ENCODE data around the gene CACNA1A.
"Not testable (repeated sequence)": the region's sequence is repeated elsewhere in the genome, so short reads cannot be mapped to it uniquely, and the experiment has no call there.

CACNA1A gene

DNA sequence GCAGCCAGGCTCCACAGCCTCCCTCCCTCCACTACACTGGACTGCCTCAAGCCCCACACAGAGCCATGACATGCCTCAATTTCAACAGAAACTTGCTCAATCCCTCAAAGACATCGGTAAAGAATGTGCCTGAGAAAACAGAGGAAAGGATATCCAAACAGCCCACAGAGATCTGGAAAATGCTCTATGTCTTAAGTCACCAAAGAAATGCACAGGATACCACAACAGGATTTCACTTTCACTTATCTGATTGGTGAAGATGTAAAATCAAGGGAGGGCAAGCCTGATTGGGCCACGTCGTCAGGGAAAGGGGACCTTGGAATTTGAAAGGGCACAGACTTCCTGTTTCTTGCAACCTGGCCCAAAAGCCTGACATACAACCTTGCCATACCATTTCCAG, 14.2 kb downstream of the CACNA1A start:
- no peak for DNase-seq

DNA sequence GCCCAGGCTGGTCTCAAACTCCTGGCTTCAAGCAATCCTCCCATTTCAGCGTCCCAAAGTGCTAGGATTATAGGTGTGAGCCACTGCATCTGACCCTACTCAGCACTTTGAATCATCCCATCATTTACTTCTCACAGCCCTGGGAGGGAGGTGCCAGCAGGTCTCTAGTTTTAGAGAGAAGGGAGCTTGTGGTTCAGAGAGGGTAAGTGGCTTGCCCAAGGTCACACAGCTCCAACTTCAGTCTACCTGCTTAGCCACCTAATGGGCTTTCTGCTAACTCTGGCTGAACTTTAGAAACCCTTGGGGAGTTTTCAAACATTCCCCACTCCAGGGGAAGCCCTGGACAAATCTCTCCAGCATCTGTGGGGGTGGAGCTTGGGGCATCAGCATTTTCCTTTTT, 18.3 kb downstream of the CACNA1A start:
- no peak for DNase-seq

DNA sequence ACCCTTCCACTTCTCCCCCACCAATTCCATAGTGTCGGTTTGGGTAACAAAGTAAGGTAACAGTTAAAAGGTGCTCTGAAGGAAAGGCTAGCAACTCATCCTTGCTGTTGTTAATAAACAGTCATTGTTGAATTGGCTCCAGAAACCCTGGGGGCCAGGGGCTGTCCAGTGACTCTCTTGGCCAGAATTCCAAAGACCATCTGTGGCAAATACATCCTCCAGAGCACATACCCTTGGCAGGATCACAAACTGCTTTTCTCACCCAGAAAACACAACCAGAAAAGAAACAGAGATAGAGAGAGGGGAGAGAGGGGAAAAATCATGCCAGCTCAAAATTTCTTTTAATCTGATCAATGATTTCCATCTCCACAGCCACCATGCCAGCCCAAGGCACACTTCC, 22.1 kb downstream of the CACNA1A start:
- DNase-seq: no peak

GRCh38 chr19:13483215-13483614, 23.1 kb downstream of the CACNA1A start:
- no peak for DNase-seq

DNA sequence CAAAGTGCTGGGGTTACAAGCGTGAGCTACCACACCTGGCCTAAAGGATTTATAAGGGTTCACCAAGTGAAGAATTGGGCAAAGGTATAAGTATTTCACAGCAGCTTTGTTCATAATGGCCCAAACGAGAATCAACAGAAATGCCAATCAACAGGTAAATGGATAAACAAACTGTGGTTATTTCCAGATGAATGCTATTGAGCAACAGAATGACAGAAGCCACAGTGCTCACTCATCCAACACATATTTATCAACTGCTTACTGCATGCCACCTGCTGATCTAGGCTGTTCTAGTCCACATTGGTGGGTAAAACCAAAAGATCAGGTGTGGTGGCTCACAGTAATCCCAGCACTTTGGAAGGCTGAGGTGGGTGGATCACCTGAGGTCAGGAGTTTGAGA, 27.7 kb downstream of the CACNA1A start:
- no peak for DNase-seq

DNA sequence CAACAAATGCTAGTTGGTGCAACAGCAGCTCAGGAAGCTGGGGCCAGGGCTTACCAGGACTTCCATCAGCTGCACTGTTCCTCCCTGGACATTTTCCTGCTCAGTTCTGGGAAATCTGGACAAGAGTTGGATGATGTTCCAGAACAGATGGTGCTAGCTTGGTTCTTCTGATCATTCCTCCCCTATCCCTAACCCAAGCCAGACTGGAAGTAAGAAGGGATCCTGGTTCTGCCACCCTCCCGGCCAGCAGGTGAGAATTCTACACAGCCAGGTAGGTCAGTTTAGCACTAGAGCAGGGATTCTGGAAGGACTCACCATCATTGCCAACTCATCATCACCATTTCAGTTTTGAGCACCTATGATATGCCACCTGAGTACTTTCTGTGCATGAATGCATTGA, 30.2 kb downstream of the CACNA1A start:
- DNase-seq: no peak

GRCh38 chr19:13475044-13475443, 31.2 kb downstream of the CACNA1A start:
- DNase-seq: no peak

- no peak for DNase-seq
Observed at GRCh38 chr19:13466697-13467096, 39.6 kb downstream of the CACNA1A start.

DNA sequence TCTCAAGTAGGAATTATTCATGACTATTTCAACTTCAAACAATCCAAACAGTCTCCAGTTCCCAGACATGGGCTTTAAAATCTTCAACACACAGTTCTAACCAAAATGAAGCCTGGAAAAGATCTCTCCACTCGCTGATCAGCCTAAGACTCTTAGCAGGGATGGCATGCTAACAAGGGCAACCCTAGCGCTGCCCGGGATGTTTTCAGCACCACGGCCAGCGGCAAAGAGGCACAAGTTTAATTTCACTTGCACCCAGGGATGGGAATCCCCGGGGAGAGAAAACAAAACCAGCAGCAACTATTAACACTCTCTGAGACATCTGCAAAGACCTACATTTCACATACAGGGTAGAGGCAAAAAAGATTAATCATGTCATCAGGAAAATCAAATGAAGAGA, 43.0 kb downstream of the CACNA1A start:
- peak; percentile 20 for DNase-seq

- DNase-seq: no peak
Observed at GRCh38 chr19:13461536-13461935, 44.7 kb downstream of the CACNA1A start.

- no peak for DNase-seq
Observed at GRCh38 chr19:13460045-13460444, 46.2 kb downstream of the CACNA1A start.

- no peak for DNase-seq
Observed at GRCh38 chr19:13459351-13459750, 46.9 kb downstream of the CACNA1A start.

- no peak for DNase-seq
Observed at GRCh38 chr19:13451434-13451995, 54.8 kb downstream of the CACNA1A start.

DNA sequence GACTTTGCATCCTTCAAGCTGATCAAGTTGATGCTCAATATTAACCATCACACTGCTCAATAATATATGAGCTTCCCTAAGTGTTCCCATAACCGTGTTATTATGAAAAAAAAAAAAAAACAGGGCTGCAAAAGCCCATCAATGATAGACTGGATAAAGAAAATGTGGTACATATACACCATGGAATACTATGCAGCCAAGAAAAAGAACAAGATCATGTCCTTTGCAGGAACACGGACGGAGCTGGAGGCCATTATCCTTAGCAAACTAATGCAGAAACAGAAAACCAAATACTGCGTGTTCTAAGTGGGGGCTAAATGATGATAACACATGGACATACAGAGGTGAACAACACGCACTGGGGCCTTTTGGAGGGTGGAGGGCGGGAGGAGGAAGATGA, 58.3 kb downstream of the CACNA1A start:
- no peak for DNase-seq

DNA sequence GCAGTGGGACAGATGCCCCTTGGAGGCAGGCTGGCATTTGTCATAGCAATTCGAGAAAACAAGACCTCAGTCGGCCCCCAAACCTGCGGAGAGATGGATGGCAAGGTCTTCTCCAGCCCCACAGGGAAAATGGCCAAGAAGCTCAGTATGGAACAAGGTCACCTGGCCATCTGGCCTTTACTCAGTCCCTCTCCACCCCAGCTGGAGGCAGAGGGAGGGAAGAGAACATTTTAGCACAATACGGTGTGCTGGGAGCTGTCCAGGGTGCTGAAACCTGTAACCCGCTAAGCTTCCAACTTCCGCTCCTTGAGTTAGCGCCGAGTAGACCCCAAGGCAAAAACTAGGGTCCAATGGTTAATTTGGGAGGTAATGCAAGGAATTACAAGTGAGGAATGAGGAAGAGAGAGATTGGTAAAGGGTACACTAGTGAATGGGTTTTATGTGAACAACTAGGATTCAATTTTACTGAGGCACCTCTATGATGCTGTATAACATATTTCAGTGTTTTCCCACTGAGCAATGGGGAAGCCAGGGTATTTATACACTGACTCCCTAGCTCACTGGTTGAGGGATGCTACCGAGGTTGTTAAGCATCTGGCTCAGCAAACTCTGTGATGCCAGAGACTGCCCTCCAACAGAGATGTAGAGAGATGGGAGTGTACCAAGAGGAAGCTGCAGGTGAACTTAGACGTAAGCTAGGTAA, 64.3 kb downstream of the CACNA1A start:
- DNase-seq: peak; percentile 52

- peak; percentile 21 for DNase-seq
Observed at GRCh38 chr19:13437919-13438618, 68.2 kb downstream of the CACNA1A start.

DNA sequence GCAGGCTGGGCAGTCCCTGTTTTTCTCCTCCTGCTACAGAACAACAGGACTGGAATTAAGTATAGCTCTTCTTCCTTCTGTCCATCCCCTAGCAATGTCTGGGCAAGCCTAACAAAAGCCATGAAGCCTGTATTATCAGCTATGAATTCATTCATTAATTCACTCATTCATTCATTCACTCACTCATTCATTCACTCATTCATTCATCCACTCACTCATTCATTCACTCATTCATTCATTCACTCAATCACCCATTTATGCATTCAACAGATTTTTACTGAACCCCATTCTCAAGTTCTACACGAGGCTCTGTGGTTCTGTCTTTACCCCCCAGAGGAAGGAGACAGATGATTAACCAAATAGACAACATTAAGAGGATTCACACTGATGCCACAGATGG, 69.9 kb downstream of the CACNA1A start:
- DNase-seq: no peak

GRCh38 chr19:13430790-13431582, 75.3 kb downstream of the CACNA1A start:
- DNase-seq: no peak

DNA sequence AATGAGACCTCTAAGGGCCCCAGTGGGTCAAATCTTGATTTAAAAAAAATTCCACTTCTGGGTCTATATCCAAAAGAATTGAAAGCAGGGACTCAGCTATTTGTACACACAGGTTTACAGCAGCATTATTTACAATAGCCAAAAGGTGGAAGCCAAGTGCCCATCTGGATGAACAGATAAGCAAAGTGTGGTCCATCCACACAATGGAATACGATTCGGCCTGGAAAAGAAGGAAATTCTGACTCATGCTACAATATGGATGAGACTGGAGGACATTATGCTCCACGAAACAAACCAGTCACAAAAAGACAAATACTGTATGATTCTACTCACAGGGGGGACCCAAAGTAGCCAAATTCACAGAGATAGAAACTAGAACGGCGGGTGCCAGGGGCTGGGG, 76.7 kb downstream of the CACNA1A start:
- DNase-seq: no peak

- DNase-seq: no peak
Observed at GRCh38 chr19:13428352-13428751, 77.9 kb downstream of the CACNA1A start.

DNA sequence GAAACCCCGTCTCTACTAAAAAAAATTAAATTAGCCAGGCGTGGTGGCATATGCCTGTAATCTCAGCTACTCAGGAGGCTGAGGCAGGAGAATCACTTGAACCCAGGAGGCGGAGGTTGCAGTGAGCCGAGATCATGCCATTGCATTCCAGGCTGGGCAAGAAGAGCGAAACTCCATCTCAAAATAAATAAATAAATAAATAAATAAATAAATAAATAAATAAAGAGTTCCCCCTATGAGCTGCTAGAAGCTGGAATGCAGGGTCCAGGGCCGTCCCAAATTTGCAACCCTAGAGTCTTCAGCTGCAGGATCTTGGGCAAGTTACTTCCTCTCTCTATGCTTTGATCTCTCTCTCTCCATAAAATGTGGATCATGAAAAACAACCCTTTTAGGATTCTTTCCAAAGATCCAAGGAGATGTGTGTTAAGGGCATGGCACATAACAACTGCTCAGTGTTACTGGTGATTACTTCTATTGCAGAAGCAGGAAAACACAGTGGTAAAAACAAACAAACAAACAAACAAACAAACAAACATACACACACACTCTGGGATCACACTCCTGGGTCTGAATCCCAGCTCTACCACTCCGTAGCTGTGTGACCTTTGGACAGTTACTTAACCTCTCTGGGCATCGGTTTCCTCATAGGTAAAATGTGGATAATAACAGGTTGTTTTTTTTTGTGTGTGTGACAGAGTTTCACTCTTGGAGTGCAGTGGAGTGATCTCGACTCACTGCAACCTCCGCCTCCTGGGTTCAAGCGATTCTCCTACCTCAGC, 78.8 kb downstream of the CACNA1A start:
- DNase-seq: no peak

- DNase-seq: not testable (repeated sequence)
Observed at GRCh38 chr19:13425875-13426274, 80.4 kb downstream of the CACNA1A start.

- DNase-seq: no peak
Observed at GRCh38 chr19:13425151-13425550, 81.1 kb downstream of the CACNA1A start.

Measured in MV-4-11 (cell line).